ENCODE data around the gene EVC2.

EVC2 gene

DNA sequence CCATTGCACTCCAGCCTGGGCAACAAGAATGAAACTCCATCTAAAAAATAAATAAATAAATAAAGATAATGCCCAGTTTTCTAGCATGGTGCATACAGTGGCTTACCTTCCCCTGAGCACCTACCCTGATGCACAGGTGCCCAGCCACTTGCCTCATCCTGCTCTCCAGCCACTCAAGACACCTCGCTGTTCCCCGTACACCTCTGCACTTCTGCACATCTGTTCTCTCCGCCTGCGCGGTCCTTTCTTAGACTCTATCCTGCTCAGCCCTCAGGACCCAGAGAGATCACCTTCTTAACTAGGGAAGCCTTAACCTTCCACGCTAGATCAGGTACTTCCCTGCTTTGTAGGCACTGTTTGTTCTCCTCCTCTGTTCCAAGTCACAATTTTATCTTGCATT is 5.5 kb upstream of the EVC2 start:
- no peak for DNase-seq (ENCODE audit: low read depth)

DNA sequence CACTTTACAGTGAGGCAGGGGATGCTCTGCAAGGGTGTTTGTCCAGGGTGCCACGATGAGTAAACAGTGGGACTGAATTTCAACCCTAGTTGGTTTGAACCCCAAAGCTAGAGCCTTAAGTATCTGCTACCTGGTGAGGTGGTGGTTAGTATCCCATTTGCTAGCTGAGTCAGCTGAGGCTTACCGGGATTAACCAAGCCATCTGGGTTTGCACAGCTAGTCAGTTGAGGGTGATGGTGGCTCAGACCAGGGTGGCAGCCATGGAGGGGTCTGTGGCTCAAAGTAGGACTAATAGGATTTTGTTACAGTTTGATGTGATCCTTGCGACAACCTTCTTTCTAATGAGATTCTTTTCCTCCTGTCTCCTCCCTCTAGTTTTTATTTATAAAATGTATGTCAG is 4.6 kb upstream of the EVC2 start:
- no peak for DNase-seq (ENCODE audit: low read depth)

DNA sequence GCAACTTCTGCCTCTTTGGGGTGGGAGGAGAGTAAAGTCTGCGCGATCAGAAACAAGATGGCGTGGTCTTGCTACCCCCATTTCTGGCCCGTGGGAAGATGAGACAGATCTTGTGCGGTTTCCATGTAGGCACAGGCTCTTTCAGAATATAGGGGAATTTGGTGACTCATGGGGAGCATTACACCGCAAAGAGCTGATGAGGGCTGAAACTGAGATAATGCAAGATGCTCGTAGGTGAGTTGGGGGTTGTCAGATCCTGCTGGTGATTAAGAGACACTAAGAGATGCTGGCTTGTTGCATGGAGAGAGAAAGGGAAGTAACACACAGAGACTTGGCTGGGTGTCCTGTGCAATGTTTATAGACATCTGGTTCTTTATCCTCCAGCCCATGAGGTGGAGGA is 4.2 kb upstream of the EVC2 start:
- DNase-seq (ENCODE audit: low read depth) = no peak

DNA sequence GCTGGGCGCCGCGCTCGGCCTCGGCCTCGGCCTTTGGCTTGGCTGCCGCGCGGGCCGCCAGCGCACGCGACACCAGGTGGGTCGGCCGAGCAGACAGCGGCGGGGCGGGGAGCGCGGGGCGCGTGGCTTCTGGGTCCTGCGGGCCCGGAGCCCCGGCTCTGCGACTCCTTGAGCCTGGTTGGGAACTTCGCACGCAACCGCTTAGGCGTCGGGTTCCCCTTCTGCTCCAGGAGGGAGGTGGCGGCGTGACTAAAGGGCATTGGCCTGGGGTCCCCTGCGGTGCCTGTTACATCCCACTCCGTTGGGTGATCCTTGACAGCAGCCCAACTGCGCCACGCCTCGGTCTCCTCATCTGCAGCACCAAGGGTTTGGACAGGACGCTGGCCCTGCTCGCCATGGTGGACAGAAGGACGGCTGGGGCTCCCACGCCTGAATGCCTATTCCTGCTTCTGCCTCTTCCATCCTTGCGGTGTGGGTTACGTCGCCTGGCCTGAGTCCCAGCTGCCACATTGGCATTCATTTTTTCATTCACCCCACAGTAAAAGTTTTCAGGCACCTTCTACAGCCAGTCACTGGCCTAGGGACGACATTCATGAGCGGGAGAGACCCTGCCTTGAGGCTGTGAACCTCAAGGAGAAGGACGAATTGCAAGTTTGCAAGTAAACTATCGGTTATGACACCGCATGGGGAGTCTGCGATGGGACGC is 3.3 kb upstream of the EVC2 start:
- no peak for DNase-seq (ENCODE audit: low read depth)

GRCh38 chr4:5710961-5711478 is 2.7 kb upstream of the EVC2 start, which contains the start of gene EVC:
Gene EVC, plus strand, starts transcription at chr4:5711201. Its CDS starts 180 bp downstream, at chr4:5711381.
- DNase-seq (ENCODE audit: low read depth) = peak; percentile 4

GRCh38 chr4:5710065-5710960 is 2.0 kb upstream of the EVC2 start:
- DNase-seq (ENCODE audit: low read depth) = no peak

DNA sequence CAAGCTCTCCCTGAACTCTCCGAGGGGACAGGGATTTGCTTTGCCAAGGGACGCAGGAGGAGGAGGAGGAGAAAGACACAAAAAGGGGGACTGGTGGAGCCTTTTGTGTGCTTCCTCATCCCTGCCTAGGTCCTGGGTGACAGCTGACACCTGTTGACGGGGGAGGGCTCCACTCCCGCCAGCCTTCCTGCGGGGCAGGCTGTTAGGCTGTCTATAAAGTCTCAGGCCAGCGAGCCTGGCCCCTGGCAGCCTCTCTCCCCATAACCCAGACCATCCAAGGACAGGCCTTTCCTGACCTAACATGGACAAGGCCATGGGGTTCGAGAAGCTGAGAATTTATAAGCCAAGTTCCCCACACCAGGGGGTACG is 832 bp upstream of the EVC2 start:
- no peak for DNase-seq (ENCODE audit: low read depth)

- DNase-seq (ENCODE audit: low read depth) = no peak
These were observed 446 bp downstream of the EVC2 start for GRCh38 chr4:5707778-5708448.

DNA sequence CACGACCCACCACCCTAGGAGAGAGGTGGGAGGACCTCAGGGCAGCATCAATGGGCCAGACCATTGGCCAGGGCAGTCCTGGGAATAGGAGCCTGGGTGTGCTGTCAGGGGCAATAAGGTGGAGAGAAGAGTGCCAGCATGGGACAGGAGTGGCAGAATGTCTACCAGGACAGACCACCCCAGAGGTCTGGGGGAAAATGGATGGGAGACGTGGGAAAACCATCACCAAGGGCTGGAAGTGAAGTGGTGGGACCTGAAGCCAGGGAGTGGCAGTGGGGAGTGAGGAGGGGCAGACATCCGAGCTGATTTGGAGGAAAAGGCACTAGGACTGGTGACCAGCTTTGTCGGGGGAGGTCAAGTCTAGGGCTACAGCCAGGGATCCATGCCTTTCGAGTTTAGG is 993 bp downstream of the EVC2 start:
- DNase-seq (ENCODE audit: low read depth) = no peak

GRCh38 chr4:5706486-5707290 is 1.7 kb downstream of the EVC2 start:
- no peak for DNase-seq (ENCODE audit: low read depth)

DNA sequence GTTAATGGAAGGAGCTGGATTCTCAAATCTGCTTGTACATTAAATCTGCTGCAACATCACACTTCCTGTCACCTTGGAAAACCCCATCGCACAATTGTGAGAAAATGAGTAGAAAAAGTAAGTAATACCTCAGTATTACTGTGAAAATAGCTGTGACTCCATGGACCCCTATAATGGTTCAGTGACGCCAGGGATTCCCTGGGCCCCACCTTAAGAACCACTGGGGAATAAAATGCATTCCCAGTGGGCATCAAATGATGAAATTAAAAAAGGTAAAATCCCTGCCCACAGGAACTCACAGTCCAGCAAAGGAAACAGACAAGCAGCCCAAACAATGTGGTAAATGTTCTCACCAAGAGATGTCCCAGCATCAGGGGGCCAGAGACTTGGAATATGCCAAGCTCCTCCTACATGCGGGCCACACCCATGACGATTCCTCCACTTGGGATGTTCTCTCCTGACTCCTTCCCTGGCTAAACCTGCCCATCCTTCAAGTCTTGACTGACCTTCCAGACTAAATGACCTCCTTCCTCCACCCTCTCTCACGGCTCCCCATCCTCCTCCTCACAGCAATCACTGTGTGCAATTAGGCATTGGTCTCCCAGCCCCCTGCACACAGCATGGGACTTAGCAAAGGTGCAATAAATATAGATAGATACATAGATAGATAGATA is 2.6 kb downstream of the EVC2 start:
- no peak for DNase-seq (ENCODE audit: low read depth)

- DNase-seq (ENCODE audit: low read depth) = no peak
These were observed 4.1 kb downstream of the EVC2 start for GRCh38 chr4:5704276-5704675.

DNA sequence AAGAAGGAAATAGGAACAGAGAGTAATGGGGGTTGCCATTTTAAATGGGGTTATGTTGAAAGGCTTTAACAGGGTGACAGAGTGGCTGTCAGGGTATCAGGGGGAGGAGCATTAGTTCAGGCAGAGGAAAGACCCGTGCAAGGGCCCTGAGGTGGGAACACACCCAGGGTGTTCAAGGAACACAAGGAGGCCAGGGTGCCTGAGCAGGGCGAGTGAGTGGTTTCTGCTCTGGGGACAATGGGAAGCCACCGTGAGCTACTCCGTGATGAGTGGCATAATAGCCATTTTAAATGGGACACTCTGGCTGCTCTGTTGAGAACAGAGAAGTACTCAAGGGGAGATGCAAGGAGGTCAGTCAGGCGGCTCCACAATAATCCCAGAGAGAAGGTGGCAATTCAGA is 4.5 kb downstream of the EVC2 start:
- DNase-seq (ENCODE audit: low read depth) = no peak

GRCh38 chr4:5701971-5702370 is 6.4 kb downstream of the EVC2 start:
- DNase-seq (ENCODE audit: low read depth) = no peak

DNA sequence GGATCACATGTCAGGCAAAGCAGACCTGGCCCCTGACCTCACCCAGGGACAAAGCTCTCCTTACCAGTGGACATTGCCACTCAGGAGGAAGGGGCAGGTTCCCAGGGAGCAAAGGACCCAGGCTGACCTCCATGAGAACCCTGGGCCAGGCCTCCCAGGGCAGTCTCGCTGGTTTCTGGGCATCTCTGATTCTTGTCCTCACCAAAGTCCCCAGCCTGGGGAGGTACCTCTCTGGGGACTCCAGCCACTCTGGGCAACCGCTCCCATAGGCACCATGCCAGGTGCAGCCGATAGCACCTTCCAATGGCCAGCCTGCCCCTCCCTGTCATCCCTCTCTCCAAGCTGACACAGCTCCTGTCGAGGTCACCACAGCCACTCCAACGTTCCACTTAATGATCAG is 7.9 kb downstream of the EVC2 start:
- DNase-seq (ENCODE audit: low read depth) = no peak

- DNase-seq (ENCODE audit: low read depth) = no peak
These were observed 12.0 kb downstream of the EVC2 start for GRCh38 chr4:5696341-5696740.

DNA sequence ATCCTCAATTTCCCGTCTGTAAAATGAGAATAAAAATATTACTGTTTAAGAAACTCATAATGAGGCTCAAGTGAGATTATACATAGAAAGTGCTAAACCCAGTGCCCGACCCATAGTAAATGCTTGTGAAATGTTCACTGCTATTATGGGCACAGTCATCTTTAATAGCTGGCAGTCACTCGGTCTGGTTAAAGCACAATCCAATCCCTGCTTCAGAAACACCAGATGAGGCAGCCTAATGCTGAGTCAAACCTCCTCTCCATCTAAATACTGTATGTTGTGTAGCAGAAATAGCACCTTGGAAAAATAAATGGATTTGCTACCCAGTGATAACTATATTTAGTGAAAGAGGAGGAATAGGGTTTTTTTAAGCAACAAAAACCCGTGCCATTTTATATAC is 14.5 kb downstream of the EVC2 start:
- DNase-seq (ENCODE audit: low read depth) = no peak

GRCh38 chr4:5691491-5692132 is 16.7 kb downstream of the EVC2 start:
- DNase-seq (ENCODE audit: low read depth) = no peak

- DNase-seq (ENCODE audit: low read depth) = no peak
These were observed 19.3 kb downstream of the EVC2 start for GRCh38 chr4:5689065-5689464.

- DNase-seq (ENCODE audit: low read depth) = no peak
These were observed 22.0 kb downstream of the EVC2 start for GRCh38 chr4:5686338-5686737.

- DNase-seq (ENCODE audit: low read depth) = no peak
These were observed 23.1 kb downstream of the EVC2 start for GRCh38 chr4:5685296-5685695.

Measured in activated T-cell treated with anti-CD3 and anti-CD28 coated beads for 1 hour (primary cell).